HEK293 (cell line): ENCODE data around the gene TTC34.

ENCODE experiments used
- BCL11B ChIP-seq: fragments of 450-650 bp; formaldehyde crosslinking; IDR thresholded peaks from 2 replicates; pipeline ENCODE4 v1.5.1; 2016; ENCODE audit warnings: low read depth, missing biosample characterization, missing genetic modification characterization
- CTCF ChIP-seq: fragments of 450-650 bp; formaldehyde crosslinking; IDR thresholded peaks from 2 replicates; pipeline ENCODE4 v1.5.1; 2016; ENCODE audit warnings: missing biosample characterization, missing genetic modification characterization
- FEZF1 ChIP-seq: fragments of 450-650 bp; formaldehyde crosslinking; IDR thresholded peaks from 2 replicates; pipeline ENCODE4 v1.5.1; 2016; ENCODE audit warnings: missing biosample characterization, missing genetic modification characterization
- TCF7L2 ChIP-seq: IDR thresholded peaks from 2 replicates; pipeline ENCODE4 v1.6.1; 2011; ENCODE audit warnings: low read depth, mild to moderate bottlenecking, inconsistent platforms, low read length, moderate library complexity, borderline replicate concordance
- YY1 ChIP-seq: fragments of 450-650 bp; formaldehyde crosslinking; IDR thresholded peaks from 2 replicates; pipeline ENCODE4 v1.5.1; 2018; ENCODE audit warnings: missing biosample characterization, missing genetic modification characterization
- ZNF16 ChIP-seq: fragments of 450-650 bp; formaldehyde crosslinking; IDR thresholded peaks from 2 replicates; pipeline ENCODE4 v1.5.1; 2016; ENCODE audit warnings: low read depth, missing biosample characterization, missing genetic modification characterization
- ZNF366 ChIP-seq: fragments of 450-650 bp; formaldehyde crosslinking; conservative IDR thresholded peaks from 2 replicates; pipeline ENCODE4 v1.5.1; 2016; ENCODE audit warnings: missing biosample characterization, missing genetic modification characterization
- ZNF449 ChIP-seq: fragments of 450-650 bp; formaldehyde crosslinking; IDR thresholded peaks from 2 replicates; pipeline ENCODE4 v1.5.1; 2017; ENCODE audit warnings: missing biosample characterization, mild to moderate bottlenecking, missing genetic modification characterization, moderate library complexity
- ZNF48 ChIP-seq: fragments of 450-650 bp; formaldehyde crosslinking; IDR thresholded peaks from 2 replicates; pipeline ENCODE4 v1.5.1; 2016; ENCODE audit warnings: missing biosample characterization, missing genetic modification characterization

GRCh38 chr1:2595812-2596529 lies 205.5 kb downstream of the TTC34 start:
- TF ChIP-seq FEZF1 (tag by site-specific recombination) (no peak), CTCF (no peak), YY1 (tag by site-specific recombination) (no peak), ZNF366 (tag by site-specific recombination) (no peak), ZNF449 (tag by site-specific recombination) (no peak), TCF7L2 (no peak), BCL11B (no peak), ZNF16 (tag by site-specific recombination) (no peak), ZNF48 (tag by site-specific recombination) (no peak)
